Measurements from ENCODE around the gene KCNJ6.

The KCNJ6 gene

DNA sequence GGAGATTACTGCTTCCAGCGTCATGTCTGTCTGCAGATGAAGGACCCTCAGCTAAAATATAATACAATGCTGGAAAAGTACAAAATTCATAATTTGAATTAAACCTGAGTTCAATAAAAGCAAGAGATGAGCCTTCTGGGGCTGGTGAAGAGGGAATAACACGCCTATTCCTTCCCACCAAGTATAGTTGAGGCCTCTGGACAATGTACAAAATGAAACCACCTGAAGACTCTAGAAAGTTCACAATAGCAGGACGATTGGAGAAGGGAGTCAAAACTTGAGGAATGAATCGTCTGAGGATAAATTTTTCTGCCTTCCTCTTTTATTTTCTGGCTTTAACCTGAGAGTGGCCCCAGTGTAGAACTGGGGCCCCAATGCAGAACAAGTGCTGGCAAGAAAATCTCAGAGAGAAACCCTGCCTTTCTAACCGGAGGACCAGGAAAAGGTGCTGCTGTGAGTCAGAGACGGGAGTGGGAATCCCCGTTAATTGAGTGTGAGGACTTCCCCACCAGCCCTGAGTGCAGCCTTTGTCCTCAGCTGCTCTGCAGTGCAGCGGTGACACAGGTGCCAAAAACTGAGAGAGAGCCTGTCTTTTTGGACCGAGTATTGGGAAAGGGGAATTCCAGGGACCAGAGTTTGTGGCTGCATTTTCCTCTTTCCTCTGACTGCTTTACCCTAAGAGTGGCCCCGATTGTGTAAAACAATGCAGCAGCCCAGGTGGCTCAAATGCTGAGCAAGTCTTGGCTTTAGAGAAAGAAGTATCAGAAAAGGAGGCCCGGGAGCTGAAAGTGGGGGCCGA is 284.7 kb downstream of the KCNJ6 start:
- DNase-seq: peak in 2 of 3 donors; percentile 7 to 13

DNA sequence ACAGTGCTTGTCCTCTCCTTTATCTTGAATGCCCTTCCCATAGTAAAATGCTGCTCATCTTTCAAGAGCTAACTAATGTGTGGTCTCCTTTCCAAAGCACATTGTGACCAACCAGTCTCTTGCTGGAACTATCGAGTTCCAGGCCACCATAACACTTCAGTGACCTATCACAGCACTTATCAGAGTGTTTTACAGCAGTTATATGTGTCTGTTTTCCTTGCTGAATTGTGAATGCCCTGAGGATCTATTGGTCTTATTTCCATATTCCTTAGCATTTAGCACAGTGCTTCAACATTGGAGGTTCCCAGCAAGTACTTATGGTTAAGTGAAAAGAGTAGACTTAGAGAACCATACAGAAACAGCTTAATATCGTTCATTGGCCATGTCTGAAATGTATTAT is 285.4 kb downstream of the KCNJ6 start:
- no peak for DNase-seq

DNA sequence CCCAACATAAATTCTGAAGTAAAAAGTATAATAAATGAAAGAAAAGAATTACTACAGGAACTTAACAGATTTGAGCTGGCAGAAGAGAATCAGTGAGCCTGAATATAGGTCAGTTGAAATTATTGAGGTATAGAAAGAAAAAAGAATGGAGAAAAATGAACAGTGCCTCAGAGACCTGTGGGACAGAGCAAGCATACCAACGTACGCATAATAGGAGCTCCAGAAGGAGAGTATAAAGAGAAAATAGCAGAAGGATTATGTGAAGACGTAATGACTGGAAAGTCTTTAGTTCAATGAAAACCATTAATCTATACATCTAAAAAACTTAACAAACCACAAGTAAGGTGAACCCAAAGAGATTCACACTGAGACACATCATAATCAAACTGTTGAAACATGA is 287.9 kb downstream of the KCNJ6 start:
- no peak for DNase-seq

DNA sequence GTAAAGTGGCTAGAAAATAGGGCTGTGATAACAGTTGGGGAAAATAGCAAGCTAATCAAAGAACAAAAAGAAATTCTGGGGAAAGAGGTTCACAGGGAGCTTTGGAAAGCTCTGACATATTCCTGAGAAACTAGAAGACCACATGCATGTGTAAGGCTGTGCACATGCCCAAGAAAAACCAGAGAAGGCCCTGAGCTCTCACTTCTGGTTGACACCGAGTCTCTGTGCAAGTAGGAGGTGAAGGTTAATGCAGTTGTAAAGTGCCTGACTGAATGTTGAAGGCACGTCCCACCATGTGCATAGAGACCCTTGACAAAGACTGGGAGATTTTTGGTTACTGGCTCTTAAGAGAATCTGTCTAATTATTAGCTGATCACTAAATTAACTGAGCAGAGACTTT is 288.7 kb downstream of the KCNJ6 start:
- no peak for DNase-seq

DNA sequence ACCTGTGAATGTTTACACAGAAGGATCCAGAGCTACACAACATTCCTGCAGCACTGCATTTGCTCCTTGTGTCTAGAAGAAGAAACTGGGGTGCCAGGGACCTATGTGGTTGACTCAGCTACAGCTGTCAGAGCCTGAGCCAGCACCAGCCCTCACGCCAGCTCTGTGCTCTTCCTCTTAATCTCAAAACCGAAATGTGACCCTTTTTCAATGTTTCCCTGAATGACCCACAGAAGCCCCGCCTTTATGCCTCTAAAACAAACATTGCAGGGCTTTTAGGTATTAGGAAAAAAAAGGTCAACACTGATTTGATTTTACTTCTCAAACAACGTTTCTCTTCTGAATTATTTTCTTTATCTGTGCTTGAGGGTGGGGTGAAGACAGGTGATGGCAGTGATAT is 289.2 kb downstream of the KCNJ6 start:
- DNase-seq: no peak

DNA sequence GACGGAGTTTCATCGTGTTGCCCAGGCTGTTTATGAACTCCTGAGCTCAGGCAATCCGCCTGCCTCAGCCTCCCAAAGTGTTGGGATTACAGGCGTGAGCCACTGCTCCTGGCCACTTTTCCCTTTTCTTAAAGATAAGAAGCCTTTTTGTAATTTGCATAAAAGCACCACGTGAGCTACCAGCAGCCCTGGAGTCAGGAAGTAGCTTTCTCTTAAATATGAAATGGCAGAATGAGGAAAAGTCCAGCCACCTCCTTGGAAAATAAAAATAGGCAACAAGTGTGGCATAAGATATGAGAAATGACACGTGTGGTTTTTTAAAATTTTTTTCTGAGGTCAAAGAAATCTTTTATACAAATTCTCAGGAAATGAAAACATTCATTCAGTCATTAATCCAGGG is 289.9 kb downstream of the KCNJ6 start:
- DNase-seq: no peak

DNA sequence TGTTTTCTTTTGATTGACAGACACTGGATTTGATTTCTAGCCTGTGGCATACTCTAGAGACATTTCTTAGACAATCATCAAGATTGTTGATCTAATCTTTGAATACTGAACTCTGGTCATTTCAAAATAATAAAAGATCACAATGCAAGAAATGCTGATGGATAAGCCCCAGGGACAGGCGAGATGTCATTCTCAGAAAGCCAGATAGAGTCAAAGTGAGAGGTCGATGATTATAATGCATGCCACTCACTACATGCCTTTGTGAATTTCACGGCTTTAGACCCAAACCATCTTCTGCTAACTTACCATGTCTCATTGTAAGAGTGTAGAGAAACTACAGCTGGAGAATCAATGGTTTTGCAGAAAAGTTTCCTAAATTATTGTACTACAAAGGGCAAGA is 292.6 kb downstream of the KCNJ6 start:
- DNase-seq: no peak

DNA sequence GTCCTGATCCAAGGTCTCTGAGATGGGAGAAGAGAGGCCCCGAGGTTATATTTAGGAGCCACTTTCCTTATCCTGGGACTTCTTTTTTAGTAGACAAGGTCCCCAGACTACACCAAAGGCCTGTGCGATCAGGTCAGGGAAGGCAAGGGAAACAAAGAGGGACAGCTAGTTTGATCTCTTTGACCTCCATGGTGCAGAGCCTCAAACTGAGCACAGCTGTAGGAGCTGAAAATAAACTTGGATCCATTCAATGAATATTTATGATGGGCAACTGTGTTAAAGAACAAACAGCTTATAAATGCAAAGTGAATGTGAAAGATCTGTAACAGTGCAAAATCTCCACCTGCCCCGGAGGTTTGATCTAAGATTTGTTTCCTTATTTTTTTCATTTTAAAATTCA is 293.1 kb downstream of the KCNJ6 start:
- DNase-seq: no peak

DNA sequence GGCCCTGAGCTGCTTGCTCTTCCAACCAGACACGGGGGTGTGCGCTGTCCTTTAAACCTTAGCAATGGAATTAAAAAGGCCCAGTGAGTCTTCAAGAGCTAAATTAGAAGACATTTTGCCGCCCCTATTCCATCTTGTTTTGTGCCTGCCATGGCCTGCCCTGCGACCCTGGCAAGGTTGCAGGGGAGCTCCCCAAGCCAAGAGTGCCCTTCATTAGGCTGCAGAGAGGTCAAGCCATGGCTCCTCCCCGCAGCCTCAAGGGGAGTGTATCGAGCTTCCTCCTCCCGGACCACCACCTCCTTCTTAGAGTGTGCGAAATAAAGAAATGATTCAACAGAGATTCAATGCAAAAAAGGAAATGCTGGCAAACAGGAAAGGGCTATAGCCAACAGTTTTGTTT is 293.5 kb downstream of the KCNJ6 start:
- DNase-seq: no peak

DNA sequence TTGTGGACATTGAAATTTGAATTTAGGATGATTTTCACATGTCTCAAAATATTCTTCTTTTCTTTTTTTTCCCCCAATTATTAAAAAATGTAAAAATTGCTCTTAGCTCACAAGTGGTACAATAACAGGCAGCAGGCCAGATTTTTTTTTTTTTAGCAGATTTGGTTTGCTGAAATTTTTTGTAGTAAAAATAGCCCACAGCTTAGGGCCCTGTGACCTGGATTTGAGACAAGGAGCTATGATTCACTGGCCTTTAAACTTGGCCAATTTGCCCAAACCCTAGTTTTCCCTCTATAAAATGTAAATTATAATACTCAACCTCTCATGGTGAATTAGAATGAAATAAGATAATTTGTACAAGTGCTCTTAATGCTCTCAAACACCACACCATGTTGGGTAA is 295.9 kb downstream of the KCNJ6 start:
- DNase-seq: no peak

DNA sequence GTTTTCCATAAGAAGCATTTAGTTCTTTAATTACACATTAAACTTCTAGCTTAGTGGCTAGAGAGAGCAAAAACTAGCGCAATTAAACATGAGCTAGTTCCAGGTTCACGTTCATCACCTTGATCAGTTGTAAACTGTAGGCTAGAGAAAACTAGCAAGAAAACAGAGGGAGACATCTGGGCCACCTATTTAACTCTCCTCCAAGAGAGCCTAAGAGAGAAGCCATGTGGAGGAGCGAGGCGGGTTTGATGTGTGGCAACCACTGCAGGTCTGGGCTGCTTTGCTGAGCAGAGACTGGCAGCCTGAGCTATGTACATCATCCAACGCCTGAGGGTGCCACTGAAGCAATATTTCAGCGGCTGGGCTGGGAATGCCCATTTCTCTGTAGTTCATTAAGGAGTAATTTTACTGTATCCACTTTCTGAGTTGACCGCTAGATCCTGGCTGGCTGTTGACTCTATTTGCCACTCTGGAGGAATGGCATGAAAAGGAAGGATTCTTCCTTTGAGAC is 296.7 kb downstream of the KCNJ6 start:
- no peak for DNase-seq

DNA sequence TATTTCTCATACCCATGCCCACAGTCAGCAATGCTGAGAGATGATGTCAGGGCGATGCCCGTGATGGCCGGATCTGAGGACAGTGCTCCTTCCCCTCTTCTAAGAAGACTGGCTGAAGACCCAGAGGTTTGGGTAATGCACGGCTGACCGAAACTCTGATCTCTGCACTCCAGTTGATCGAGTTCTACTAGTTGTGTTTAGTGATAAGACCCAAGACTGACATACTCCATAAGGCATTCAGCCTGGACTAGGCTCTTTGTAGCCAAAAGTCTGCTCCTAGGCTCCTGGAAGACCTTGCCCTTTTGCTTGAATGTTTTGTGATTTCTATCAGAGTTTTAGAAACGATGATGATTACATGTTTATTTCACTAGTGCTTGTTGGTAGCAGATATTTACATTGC is 298.2 kb downstream of the KCNJ6 start:
- no peak for DNase-seq

DNA sequence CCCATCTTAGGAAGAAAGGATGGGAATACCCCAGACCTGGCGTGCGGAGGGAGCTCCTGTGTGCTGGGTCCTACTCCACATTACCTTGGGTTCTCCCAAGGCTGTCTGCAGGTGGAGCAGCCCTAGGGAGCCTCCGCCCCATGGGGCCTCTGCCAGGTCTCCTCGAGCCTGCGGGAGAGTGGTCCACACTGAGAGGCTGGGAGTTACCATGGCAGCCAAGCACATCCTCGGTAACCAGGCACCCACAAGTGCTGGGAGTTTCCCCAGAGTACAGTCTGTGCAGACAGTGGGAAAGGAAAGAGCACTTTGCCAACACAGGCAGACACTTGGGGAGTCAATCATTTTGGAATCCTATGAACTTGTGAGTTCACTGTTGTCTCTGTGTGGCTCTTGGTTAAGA is 300.3 kb downstream of the KCNJ6 start:
- no peak for DNase-seq

DNA sequence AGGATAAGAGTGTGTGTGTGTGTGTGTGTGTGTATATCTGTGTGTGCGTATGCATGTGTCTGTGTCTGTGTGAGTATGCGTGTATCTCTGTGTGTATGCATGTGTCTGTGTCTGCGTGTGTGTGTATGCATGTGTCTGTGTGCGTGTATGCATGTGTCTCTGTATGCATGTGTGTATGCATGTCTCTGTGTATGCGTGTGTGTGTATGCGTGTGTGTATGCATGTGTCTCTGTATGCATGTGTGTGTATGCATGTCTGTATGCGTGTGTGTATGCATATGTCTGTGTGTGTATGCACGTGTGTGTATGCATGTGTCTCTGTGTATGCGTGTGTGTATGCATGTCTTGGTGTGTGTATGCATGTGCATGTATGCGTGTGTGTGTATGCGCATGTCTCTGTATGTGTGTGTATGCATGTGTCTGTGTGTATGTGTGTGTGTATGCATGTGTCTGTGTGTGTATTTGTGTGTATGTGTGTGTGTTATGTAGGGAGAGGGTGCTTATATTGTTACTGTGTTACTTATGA is 301.8 kb downstream of the KCNJ6 start:
- no peak for DNase-seq

DNA sequence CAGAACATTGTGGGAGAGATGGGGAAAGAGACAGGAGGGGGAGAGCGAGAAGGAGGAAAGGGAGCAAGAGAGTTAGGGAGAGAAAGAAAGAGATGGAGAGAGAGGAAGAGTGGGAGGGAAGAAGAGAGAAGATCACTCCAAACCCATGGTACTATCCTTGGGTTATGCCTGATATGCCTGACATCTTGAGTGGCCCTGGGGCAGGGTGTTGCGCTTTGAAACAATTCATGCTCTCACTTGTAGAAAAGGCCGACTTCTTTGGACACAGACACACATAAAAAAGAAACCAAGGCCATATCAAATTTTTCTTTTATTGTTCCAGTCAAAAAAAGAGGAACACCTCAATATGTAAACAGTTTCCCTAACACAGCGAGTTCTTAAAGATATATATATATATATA is 309.2 kb downstream of the KCNJ6 start:
- no peak for DNase-seq

DNA sequence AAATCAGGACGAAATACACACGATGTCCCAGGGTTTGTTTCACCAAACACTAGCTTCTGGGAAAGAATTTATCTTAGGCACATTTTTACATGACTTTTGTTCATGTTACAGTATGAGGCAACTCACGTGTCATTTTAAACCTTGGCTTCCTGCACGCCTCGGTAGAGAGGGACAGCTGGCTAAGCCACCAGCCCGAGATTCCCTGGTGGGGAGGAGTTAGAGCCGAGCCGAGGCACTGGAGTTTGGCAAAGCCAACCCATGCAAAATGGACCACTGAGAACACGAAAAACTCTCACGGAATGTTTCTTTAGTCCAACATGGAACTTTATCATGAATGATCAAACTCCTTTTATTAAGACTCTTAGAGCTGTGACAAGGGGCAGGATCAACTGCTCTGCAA is 309.7 kb downstream of the KCNJ6 start:
- DNase-seq: no peak

DNA sequence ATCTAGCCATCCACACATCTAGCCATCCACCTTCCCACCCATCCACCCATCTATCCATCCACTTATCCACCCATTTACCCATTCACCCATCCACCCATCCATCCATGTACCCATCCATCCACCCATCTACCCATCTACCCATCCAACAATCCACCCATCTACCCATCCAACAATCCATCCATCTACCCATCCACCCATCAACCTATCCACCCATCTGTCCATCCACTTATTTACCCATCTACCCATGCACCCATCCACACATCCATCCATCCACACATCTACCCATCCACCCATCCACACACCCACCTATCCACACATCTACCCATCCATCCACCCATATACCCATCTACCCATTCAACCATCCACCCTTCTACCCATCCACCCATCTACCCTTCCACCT is 311.3 kb downstream of the KCNJ6 start:
- DNase-seq: no peak

DNA sequence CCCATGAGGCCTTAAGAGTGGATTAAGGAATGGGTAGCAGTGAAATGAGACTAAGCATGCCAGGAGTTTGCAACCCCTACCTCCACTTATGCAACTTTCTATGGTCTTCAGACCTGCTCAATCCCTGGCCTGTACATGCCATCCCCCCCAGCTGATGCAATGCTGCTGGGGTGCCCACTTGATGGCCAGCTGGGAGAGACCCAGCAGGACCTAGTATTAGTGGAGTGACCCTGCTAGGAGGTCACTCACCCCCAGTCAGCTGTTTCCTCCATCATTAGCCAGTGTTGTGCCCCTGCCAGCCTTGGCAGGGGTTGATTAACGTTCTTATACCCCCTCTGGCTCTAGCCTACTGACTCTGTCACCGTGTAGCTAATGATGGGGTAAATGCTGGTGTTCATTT is 313.1 kb downstream of the KCNJ6 start:
- DNase-seq: no peak

DNA sequence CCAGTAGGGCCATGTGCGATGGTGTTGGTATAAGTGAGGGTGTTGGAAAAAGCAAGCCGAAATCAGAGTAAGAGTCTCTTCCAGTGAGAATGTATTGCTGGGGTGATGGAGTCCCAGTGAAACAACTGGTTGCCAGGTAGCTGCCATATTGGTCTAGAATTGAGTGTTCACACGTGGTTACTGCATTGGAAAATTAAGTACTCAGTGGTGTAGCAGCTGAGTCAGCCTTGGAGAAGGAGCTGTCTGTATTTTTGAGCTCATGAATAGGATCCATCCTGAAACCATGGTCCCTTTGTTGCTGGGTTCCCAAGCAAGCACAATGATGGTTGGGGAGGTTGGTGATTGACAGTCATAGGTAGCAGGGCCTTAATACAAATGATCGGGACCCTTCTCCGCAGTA is 314.3 kb downstream of the KCNJ6 start:
- DNase-seq: no peak

DNA sequence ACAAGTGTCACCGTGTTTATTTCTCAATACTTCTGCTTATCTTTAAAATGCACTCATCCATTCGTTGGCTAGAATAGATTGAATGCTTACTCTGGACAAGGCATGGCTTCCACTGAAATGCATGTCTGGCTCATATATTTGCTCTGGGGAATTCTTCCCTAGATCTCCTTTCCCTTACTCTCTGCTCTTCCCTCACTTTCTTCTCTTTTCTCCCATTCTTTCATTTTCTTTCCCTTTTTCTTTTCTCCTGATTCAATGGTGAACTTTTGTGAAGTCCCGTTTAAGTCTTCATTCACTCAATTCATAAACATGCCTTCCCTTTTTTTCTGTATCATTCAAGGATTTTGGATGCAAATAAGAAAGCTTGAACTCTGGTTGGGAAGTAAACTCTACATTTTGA is 315.2 kb downstream of the KCNJ6 start:
- no peak for DNase-seq

DNA sequence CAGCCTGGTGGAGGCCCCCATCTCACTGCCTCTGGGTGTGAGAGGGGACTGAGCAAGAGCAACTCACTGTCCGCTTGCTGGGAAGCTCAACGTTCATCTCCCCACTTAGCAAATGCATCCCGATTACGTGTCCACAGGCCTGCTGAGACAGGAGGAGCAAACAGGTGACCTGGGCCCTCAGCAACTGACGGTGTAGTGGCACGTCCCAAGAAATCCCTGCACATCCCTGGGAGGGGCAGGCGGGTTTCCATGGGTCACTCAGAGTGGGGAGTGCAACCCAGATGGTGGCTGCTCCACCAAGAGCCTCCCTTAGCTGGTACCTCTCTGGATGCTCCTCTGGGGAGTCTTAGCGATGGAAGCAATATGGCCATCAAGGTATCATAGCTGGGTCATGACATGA is 320.3 kb downstream of the KCNJ6 start:
- no peak for DNase-seq

DNA sequence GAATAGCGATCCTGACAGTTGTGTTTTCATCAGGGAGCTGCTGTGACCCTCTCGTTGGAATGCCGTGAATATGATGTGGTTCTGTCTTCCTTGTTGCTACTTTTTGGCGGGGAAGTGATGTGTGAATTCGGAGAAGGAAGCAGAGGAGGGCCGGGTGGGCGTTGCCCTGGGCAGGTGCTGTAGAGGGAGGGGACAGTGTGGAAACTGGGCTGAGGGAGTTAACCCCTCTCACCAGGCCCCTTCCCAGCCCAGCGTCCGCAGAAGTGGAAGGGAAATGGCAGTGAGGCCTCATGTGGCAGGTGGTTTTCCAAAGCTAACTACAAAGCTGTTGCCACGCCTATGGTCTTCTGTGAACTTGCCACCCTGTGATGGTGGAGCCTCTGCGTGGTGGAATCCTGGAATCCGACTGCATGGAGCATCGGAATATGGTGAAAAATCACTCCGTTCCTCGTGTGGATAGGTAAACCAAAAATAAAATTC is 321.7 kb downstream of the KCNJ6 start:
- DNase-seq: no peak

DNA sequence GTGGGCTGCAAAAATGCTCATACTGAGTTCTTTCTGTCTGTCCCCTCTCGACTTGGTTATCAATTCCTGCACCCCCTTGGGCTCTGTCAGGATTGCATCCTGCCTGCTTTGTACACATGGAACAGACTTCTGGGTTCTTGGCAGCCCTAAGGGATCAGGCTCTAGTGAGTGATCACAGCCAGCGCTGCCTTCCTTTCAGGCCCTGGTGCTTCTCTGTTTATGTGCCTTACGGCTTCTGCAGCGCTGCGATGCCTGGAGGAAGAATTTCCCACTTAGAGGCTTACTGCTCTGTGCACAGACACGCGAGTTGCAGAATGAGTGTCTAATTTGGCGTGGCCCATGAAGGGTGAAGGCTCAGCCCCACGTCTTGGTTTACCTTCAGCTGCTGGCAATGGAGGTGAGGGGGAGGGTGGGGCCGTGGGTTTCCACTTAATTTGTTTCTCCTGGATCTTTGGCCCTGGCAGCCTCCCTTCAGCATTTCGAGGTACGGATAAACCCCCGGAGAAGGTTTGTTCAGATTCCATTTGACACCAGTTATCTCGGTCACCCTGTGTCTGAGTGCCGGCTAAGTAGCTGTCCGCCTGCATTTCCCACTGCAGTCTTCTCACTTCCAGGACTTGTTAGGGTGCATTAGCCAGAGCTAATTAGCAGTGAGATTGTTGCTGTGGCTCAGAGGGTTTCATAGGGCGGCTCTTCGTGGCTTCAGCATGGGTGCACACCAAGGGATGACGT is 322.4 kb downstream of the KCNJ6 start:
- DNase-seq: no peak

DNA sequence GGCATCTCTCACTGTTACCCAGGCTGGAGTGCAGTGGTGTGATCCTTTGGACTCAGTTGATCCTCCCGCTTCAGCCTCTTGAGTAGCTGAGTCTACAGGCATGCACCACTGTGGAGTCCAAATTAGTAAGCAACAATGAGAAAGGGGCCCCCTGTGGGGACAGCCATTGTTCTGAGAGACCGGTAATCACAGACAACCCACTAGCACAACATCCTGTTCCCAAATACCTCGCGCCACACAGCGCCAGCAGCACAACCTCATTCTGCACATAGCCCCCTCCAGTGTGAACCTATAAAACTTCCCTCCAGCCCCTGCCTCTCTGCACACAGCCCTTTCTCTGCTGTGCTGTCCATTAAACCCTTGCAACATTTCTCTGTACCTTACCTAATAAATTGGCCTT is 323.2 kb downstream of the KCNJ6 start:
- no peak for DNase-seq
